ENCODE data around the gene RNF17.
"Not testable (repeated sequence)": the region's sequence is repeated elsewhere in the genome, so short reads cannot be mapped to it uniquely, and the experiment has no call there.

The RNF17 gene

GRCh38 chr13:24742977-24743376 is 21.0 kb upstream of the RNF17 start:
- DNase-seq (ENCODE audit: low read depth) = no peak

DNA sequence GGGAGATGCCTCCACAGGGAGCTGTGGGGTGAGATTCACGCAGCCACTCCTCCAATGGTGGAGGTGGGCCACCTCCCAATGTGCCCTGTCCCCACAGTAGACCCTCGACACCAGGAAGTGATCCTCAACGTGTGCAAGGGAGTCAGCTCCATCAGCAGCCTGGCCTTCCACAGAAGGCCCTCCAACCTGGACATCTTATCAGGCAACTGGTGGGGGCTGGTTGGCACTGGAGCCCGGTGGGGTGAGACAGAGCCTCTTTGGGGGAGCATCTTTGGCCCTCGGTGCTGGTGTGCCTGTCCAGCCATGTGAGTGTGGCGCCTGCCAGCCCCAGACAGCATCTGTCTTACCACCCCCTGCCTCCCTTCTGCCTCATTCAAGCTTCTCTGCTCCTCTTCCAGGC is 19.7 kb upstream of the RNF17 start:
- no peak for DNase-seq (ENCODE audit: low read depth)

GRCh38 chr13:24745516-24745860 is 18.5 kb upstream of the RNF17 start:
- DNase-seq (ENCODE audit: low read depth) = no peak

DNA sequence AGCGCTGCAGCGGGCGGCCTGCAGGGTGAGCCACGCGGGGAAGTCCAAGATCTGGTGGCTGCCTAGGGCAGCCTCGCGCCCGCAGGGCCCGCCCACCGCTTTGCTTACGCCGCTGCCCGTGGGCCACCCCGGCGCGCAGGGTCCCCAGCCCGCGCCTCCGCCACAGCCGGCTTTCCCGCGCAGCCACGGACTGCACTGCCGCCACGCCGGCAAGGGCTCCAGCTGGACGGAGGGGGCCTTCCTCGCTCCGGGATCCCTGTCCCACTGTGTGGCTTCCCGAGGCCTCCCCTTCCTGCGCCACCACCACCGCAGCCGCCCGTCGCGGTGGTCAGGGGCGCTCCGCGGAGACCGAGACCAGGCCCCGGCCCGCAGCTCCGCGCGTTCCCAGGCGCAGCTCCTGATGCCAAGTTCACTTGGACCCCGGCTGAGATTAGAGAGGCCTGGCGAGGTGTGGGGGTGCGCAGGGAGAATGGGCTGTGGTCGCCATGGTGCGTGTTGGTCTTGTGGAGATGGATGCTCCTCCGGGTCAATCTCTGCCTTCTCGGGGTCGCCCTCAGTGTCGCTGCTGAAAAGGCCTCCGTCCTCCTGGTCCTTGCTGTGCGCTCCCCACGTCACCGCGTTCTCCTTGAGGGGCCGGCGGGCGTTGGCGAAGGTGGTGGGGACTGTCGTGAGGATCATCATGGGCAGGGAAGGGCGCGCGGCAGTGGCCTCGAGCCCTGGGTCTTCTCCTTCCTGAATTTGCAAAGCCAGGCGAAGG is 17.9 kb upstream of the RNF17 start:
- no peak for DNase-seq (ENCODE audit: low read depth)

DNA sequence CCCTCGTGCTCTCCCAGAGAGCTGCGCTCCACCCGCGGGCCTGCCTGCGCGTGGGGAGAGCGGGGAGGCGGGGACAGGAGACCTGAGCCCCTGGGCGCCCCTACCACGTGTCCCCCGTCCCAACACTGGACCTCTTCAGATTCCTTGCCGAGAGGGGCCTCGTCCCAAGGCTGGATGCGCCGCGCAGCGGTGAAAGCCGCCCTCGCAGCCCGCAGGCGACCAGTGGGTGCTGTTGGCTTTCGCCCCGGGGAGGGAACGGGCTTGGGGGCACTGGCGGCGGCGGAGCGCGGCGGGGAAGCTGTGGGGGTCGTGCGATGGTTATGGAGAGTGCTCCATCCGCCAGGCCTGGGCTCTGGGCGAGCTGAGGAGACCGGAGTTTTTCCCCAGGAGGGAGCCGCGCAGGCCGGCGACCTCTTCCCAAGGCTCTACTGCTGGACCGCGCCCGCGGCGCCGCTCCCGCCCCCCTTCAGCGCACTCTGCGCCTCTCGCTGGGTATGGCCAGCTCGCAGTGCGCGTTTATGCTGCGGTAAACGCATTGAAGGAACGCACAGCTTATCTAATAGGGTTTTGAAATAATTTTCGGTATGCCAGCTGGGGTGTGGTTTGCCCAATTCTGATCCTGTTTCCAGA is 17.2 kb upstream of the RNF17 start:
- no peak for DNase-seq (ENCODE audit: low read depth)

DNA sequence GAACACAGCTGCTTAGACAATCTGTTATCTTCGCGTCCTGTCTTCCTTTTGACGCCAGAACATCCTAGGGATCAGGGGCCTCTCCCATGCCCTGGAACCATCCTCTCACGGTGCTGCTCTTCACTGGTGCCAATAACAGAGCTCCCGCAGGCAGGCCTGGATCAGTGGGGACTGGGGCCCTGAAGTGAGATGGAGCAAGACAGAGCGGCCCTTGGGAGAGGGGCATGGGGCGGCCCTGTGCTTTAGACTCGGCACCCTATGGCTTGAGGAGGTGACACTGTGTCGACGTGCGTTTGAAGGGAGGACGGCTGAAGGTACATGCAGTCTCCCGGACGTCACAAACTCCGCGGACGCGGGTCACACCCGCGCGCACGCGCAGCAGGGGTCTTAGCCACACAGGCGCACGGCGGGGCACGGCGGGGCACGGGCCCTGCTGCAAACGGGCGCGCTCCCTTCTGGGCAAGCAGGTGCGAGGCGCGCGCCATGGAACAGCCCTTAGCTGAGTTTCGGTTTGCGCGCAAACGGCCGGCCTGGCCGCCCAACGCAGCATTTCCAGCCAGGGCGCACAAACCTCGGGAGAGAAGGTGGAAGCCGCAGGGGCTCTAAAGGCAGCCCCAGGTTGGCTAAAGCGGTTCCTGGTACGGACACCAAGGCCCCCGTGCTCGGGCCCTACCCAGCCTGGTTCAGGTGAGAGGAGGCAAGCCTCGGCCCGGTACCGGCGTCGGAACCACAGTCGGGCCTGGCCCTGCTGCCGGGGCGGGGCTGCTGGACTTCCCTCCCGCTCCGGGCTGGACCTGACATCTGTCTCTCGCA is 16.5 kb upstream of the RNF17 start:
- DNase-seq (ENCODE audit: low read depth) = peak; percentile 12

GRCh38 chr13:24748061-24748400 is 15.9 kb upstream of the RNF17 start:
- DNase-seq (ENCODE audit: low read depth) = no peak

- DNase-seq (ENCODE audit: low read depth) = no peak
Observed at GRCh38 chr13:24759197-24759596, 4.8 kb upstream of the RNF17 start.

- DNase-seq (ENCODE audit: low read depth) = no peak
Observed at GRCh38 chr13:24764276-24764630, 284 bp downstream of the RNF17 start.

DNA sequence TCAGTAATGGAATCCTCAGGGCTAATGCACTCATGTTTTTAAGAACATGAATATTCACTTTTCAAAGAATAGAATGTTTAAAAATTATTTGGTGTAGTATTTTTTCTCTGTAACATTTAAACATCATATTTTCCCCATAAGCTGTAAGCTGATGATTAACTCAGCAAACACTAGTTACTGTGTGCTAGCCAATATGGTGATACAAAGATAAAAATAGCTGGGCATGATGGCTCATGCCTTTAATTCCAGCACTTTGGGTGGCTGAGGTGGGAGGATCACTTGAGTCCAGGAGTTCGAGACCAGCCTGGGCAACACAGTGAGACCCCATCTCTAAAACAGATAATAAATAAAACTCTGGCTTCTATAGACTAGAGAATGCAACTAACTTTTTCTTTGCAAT is 13.2 kb downstream of the RNF17 start:
- DNase-seq (ENCODE audit: low read depth) = no peak

DNA sequence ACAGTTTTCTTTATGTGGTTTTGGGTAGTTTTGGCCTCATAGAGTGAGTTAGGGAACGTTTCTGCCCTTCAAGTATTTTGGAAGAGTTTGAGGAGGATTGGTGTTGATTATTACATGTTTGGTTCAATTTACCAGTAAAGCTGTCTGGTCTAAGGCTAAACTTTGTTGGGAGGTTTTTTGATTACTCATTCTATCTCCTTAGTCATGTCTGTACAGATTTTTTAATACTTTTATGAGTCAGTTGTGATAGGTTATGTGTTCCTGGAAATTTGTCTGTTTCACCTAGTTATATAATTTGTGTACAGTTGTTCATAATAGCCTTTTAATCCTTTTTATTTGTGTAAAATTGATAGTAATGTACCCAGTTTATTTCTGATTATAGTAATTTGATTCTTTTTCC is 20.4 kb downstream of the RNF17 start:
- no peak for DNase-seq (ENCODE audit: low read depth)

DNA sequence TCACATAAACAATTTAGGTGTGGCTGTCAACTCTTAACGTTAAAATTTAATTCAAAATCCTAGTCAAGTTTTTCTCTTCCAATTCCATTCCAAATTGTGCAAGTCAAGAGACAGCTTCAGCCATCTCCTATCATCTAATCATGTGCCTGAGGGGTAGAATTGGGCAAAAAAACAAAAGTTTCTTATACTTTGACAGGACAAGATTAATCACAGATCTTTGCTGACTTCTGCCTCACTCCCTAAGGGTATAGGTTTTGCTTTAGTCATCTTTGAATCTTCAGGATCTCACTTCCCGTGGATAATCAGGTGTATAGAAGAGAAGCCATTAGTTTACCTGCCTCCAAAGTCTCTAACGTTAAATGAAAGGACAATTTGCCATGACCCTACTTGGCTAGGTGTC is 24.6 kb downstream of the RNF17 start:
- DNase-seq (ENCODE audit: low read depth) = no peak

GRCh38 chr13:24802074-24802473 is 38.1 kb downstream of the RNF17 start:
- no peak for DNase-seq (ENCODE audit: low read depth)

DNA sequence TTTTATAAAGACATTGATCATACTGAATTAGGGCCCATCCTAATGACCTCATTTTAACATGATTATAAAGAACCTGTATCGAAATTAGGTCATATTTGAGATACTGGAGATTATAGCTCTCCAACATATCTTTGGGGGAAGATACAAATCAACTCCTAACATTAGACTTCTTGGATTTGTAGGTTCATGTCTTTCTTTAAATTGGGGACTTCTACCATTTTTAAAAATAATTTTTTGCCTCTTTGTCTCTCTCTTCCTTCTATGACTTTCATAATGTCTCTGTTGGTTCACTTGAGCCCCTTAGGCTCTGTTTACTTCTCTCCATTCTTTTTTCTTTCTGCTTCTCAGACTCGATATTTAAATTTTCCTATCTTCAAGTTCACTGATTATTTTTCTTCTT is 57.2 kb downstream of the RNF17 start:
- no peak for DNase-seq (ENCODE audit: low read depth)

- DNase-seq (ENCODE audit: low read depth) = no peak
Observed at GRCh38 chr13:24822640-24823039, 58.7 kb downstream of the RNF17 start.

DNA sequence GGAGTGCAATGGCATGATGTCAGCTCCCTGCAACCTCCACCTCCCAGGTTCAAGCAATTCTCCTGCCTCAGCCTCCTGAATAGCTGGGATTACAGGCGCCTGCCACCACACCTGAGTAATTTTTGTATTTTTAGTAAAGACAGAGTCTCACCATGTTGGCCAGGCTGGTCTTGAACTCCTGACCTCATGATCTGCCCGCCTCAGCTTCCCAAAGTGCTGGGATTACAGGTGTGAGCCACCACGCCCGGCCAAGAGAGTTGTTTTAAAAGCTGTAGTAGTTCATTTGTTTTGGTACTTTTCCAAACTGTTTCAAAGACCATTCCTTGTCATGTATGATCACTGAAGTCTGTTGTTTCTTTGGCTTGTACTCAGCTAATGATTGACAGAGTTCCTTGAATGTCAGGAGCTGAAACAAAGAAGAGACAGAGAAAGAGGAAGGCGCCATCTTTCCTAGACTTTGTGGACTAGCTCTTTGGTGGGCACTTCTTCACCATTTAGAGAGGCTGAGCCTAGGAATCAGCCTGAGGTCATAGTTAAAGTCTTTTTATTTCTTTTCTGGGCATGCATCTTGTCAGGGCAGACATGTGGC is 59.2 kb downstream of the RNF17 start:
- not testable (repeated sequence) for DNase-seq (ENCODE audit: low read depth)

GRCh38 chr13:24827799-24828198 is 63.8 kb downstream of the RNF17 start:
- DNase-seq (ENCODE audit: low read depth) = no peak

DNA sequence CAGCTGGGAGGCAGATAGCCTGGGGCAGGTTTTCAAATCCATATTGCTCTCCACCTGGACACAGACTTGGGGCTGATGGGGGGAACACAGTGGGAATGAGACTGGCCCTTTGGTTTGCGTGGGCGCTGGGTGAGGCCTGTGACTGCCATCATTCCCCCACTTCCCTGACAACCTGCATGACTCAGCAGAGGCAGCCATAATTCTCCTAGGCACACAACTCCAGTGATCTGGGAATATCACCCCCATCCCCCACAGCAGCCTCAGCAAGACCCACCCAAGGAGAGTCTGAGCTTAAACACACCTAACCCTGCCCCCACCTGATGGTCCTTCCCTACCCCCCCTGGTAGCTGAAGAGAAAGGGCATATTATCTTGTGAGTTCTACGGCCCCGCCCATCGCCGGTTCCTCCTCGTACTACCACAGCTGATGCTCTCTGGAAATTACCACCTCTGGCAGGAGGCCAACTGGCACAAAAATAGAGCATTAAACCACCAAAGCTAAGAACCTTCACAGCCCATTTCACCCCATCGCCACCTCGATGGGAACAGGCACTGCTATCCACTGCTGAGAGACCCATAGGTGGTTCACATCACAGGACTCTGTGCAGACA is 71.0 kb downstream of the RNF17 start:
- no peak for DNase-seq (ENCODE audit: low read depth)

GRCh38 chr13:24837528-24837927 is 73.6 kb downstream of the RNF17 start:
- DNase-seq (ENCODE audit: low read depth) = not testable (repeated sequence)

DNA sequence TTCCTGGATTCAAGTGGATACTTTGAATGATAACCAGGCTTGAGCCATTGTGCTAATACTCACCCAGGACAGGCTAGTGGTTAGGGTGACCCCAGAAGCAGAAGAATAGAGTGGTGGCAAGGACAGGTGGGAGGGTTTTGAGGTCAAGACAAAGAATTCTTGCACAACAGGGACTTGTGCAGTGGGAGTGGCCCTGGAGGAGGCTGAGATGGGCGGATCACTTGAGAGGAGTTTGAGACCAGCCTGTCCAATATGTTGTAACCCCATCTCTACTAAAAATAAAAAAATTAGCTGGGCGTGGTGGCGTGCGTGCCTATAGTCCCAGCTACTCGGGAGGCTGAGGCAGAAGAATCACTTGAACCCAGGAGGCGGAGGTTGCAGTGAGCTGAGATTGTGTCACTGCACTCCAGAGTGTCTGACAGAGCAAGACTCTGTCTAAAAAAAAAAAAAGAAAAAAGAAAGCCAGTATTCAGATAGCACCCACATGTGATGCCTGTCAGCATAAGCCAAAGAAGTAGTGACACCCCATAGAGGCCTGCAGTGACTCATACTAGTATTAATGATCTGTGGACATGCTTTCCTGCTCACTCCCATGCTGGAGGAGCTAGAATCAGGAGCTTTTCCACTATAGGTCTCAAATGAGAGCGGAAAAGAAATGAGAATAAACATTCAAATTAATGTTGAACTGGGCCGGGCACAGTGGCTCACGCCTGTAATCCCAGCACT is 78.7 kb downstream of the RNF17 start:
- no peak for DNase-seq (ENCODE audit: low read depth)

DNA sequence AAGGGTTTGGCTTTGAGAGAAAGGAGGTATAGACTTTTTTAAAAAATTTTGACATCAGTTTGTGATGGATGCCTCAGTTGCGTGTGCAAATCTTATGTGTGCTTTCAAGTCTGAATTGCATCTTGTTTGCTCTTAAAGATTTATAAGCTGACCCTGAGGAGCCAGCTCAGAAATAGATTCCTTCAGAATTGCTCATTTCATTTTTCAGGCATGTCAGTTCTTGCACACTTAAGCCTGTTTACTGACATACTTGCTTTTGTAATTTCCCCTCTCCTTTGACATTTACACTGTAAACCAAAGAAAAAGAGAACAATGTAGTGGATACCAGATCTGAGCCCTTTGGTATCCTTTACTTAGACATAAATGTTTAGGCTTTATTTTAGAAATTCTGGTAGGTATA is 87.6 kb downstream of the RNF17 start:
- DNase-seq (ENCODE audit: low read depth) = no peak

- DNase-seq (ENCODE audit: low read depth) = no peak
Observed at GRCh38 chr13:24854311-24854710, 90.3 kb downstream of the RNF17 start.
